ENCODE results near the gene DPM1.

DNA sequence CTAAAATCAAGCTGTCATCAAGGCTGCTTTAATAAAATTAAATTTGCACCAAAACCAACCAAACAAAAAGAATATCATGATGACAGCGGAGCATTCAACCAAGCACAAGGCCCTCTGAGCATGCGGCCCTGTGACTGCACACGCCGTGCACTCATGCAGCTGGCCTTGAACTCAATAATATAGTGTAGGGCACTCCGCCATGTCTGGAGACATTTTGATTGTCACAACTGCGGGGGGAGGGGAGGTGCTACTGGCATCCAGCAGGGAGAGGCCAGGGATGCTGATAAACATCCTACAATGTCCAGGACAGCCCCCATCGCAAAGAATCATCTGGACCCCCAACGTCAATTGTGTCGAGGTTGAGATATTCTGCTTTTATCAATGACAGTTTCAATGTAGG lies 10.0 kb upstream of the DPM1 start:
- TF ChIP-seq, protein P1, sequence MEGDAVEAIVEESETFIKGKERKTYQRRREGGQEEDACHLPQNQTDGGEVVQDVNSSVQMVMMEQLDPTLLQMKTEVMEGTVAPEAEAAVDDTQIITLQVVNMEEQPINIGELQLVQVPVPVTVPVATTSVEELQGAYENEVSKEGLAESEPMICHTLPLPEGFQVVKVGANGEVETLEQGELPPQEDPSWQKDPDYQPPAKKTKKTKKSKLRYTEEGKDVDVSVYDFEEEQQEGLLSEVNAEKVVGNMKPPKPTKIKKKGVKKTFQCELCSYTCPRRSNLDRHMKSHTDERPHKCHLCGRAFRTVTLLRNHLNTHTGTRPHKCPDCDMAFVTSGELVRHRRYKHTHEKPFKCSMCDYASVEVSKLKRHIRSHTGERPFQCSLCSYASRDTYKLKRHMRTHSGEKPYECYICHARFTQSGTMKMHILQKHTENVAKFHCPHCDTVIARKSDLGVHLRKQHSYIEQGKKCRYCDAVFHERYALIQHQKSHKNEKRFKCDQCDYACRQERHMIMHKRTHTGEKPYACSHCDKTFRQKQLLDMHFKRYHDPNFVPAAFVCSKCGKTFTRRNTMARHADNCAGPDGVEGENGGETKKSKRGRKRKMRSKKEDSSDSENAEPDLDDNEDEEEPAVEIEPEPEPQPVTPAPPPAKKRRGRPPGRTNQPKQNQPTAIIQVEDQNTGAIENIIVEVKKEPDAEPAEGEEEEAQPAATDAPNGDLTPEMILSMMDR (IDR thresholded peaks at IDR 0.05; ENCODE audit: low read length): no peak
- TF ChIP-seq EZH2 (IDR thresholded peaks at IDR 0.05; ENCODE audit: borderline replicate concordance, low read length): no peak
